Lower leg skin (tissue), 4 donors: ENCODE data around the gene WWOX. TPM values are rescaled to one million over a fixed set of nuclear protein-coding genes. Genes with fewer than 3 reads are reported as not detected.

Source experiments
- DNase-seq, 2 donors: peaks; one replicate each; pipeline ENCODE4 v3.0.0-alpha.2; 2019; ENCODE audit warnings: low spot score in 2 of 2
- H3K4me3 ChIP-seq: fragments of 200-600 bp; sonication (generic); 2 replicates; pipeline ENCODE4 v1.5.1; 2017; ENCODE audit warnings: mild to moderate bottlenecking, low read depth; ENCODE audit not compliant: poor library complexity, severe bottlenecking
- POLR2A ChIP-seq, 2 donors: fragments of 450-650 bp; IDR thresholded peaks; one replicate each; pipeline ENCODE4 v1.6.1; 2016 to 2017; ENCODE audit warnings: antibody characterized with exemption in 2 of 2, mild to moderate bottlenecking in 1 of 2, moderate library complexity in 1 of 2
- WGBS, 2 donors: methylation state at CpG; one replicate each; pipeline ENCODE4 v1.1.5; 2018; 5-methylcytosine and 5-hydroxymethylcytosine counted together
- intact Hi-C: fragments of 100-400 bp; cut with DNase I; formaldehyde crosslinking; loops from one replicate; pipeline ENCODE4 v1.15.0; 2023; ENCODE audit warnings: low total_unique reads
- total RNA-seq, 4 donors: library from RNA; depleted of rRNA; stranded (reverse); fragments of >200 nt; gene quantifications; one replicate each; pipeline ENCODE4 v1.1.0, GENCODE V29; 2016
- TF ChIP-seq, protein P1 (sequence below), 3 donors: fragments of 450-650 bp; IDR thresholded peaks; one replicate each; pipeline ENCODE4 v1.5.1; 2016; ENCODE audit warnings: antibody characterized with exemption in 3 of 3, mild to moderate bottlenecking in 3 of 3, moderate library complexity in 2 of 3

Gene WWOX
- total RNA-seq, 4 donors from 2014 or later: 21.0 to 82.7 (median 36.1) TPM

- H3K4me3 ChIP-seq: no peak overlapping the region
- intact Hi-C loops: no loop called here
- 83 to 88% methylated on average over 3 of the region's 3 CpGs for WGBS, 2 donors
- TF ChIP-seq, protein P1, sequence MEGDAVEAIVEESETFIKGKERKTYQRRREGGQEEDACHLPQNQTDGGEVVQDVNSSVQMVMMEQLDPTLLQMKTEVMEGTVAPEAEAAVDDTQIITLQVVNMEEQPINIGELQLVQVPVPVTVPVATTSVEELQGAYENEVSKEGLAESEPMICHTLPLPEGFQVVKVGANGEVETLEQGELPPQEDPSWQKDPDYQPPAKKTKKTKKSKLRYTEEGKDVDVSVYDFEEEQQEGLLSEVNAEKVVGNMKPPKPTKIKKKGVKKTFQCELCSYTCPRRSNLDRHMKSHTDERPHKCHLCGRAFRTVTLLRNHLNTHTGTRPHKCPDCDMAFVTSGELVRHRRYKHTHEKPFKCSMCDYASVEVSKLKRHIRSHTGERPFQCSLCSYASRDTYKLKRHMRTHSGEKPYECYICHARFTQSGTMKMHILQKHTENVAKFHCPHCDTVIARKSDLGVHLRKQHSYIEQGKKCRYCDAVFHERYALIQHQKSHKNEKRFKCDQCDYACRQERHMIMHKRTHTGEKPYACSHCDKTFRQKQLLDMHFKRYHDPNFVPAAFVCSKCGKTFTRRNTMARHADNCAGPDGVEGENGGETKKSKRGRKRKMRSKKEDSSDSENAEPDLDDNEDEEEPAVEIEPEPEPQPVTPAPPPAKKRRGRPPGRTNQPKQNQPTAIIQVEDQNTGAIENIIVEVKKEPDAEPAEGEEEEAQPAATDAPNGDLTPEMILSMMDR (IDR thresholded peaks at IDR 0.05): no peak
- no peak for TF ChIP-seq POLR2A (IDR thresholded peaks at IDR 0.05)
- no peak for DNase-seq
Observed at GRCh38 chr16:78592111-78592510, 492.7 kb downstream of the WWOX start.

DNA sequence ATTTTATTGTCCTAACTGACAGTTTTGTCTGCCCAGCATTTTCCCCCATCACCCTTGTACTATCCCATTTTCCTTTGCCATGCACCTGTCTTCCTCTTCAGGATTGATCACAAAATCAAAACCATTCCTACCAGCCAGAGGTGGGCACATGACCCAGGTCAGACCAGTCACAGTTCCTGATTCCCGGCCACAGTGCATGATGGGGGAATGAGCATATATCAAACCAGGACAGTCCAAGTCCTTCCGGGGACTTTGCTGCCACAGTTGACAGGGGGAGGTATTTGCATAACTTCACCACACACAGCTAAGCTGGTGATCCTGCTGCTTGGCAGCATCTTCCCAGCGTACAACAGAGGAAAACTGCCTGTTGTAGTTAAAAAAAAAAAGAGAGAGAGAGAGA lies 493.9 kb downstream of the WWOX start:
- intact Hi-C loops: no loop called here
- DNase-seq: no peak
- 91 to 93% methylated on average over 3 of the region's 3 CpGs for WGBS, 2 donors
- TF ChIP-seq POLR2A (IDR thresholded peaks at IDR 0.05): no peak
- TF ChIP-seq, protein P1 (IDR thresholded peaks at IDR 0.05): no peak
- no peak overlapping the region for H3K4me3 ChIP-seq

DNA sequence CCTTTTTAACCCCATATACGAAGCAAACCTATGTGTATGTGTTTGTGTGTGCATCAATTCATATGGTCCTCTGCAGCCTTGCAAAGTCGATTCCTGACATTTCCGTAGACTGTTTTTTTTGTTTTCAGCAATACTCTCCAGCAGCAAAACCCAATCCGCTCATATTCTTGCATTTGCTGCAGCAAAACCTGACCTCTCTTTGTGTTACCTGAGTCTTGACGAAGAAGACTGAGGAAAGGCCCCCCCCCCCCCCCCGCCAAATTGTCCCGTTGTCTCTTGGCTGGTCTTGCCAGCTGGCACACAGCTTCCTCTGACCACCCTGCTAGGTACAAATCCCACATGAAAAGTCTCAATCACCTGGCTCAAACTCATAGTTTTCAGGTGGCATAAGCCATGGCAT lies 494.7 kb downstream of the WWOX start:
- no peak for TF ChIP-seq POLR2A (IDR thresholded peaks at IDR 0.05)
- TF ChIP-seq, protein P1 (IDR thresholded peaks at IDR 0.05): no peak
- DNase-seq: no peak
- 72 to 79% methylated on average over 7 of the region's 7 CpGs for WGBS, 2 donors
- H3K4me3 ChIP-seq: no peak overlapping the region
- intact Hi-C loops: no loop called here

DNA sequence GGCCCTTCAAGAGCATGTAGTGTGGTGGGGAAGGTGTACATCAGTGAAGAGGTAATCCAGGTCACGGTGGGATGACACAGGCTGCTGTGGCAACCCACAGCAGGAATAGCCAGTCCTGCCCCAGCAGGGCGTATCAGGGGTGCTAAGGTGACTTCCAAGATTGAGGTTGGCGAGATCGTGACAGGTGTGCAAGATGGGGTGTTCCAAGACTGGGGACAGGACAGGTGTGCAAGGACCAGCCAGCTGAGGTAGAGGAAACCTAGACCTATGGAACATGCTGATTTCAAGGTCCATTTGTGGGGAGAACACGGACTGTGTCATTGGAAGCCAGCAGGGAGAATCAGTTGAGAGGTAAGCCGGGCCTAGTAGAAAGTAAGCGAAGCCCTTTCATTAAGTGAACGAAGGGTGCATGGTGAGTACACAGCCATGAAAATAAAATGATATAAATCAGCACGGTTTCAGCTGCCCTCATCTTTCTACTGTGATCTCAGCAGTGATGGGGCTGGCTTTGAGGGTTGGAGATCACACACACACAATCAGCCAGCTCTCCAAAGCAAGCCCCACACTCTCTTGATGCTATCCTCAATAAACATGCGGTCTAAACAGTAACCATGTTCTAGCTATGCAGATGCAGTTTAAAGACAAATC lies 497.0 kb downstream of the WWOX start:
- intact Hi-C loops: no loop called here
- DNase-seq: no peak
- no peak overlapping the region for H3K4me3 ChIP-seq
- TF ChIP-seq, protein P1 (IDR thresholded peaks at IDR 0.05): no peak
- TF ChIP-seq POLR2A (IDR thresholded peaks at IDR 0.05): no peak
- WGBS, 2 donors: 93 to 96% methylated on average over 10 of the region's 10 CpGs

DNA sequence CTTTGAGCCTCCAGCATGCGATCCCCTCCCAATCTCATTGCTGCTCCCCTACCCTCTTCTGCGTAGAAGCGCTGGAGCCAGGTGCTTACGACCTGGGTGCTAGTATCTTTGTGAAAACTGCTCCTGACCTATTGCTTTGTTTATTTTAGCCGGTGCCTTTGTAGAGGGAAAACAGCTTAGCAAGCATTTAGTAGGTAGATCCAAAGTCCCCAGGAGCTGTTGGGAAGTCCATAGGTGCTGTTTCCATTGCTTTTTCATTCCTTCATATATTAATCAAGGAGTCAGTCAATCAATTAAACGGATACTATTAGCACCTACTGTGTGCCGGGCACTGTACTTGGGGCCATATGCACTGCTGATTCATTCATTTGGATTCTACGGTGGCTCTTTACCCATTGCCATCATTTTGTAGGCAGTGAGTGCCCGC lies 497.6 kb downstream of the WWOX start:
- no peak for DNase-seq
- TF ChIP-seq, protein P1 (IDR thresholded peaks at IDR 0.05): no peak
- no peak for TF ChIP-seq POLR2A (IDR thresholded peaks at IDR 0.05)
- H3K4me3 ChIP-seq: no peak overlapping the region
- WGBS, 2 donors: 93 to 98% methylated on average over 9 of the region's 9 CpGs
- intact Hi-C loops: no loop called here
